GM21723 (cell line): ENCODE results near the gene TBC1D10A.

Experiments used
- ATAC-seq: cut with Tn5 transposase; IDR thresholded peaks from one replicate; pipeline ENCODE4 v1.9.1; 2021; ENCODE audit warnings: mild to moderate bottlenecking, moderate library complexity; ENCODE audit not compliant: unreplicated experiment

The TBC1D10A gene

GRCh38 chr22:30249049-30250038 is 77.4 kb downstream of the TBC1D10A start:
- no peak for ATAC-seq

DNA sequence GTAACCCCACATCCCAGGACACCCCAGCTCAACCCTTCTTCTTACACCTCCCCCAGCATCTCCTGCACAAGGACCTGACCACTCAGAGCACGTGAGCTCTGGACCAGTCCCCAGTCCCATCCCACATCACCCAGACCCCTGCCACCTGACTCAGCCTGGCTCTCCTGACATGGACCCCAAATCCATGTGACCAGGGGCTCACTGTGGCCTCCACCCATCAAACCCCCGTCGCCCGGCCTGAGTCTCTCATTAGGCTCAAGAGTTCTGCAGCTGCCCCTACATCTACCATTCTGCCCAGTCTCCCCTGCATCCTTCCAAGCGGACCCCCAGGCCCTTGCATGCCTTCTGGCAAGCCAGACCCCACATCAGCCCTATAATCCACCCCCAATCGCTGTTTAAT is 78.3 kb downstream of the TBC1D10A start:
- no peak for ATAC-seq

GRCh38 chr22:30247974-30248373 is 78.8 kb downstream of the TBC1D10A start:
- no peak for ATAC-seq

DNA sequence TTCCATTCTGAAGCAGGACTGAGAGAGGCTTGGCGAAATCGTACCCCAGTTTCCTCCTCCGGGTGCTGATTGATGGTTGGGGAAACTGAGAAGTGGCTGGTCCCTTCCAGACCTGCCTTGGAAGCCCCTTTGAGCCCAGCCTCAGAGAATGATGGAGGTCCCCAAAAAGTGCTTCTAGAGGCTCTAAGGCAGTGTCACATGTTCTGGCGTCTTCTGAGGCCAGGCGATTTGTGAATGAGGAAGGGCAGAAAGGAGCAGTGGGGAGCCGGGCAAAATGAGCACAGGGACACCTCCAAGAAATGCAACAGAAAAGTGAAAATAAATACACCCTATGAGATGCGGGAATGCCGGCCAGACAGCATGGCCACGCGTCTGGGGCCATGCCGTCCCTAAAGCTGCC is 79.2 kb downstream of the TBC1D10A start:
- ATAC-seq = no peak

- no peak for ATAC-seq
Observed at GRCh38 chr22:30246814-30247376, 79.8 kb downstream of the TBC1D10A start.

DNA sequence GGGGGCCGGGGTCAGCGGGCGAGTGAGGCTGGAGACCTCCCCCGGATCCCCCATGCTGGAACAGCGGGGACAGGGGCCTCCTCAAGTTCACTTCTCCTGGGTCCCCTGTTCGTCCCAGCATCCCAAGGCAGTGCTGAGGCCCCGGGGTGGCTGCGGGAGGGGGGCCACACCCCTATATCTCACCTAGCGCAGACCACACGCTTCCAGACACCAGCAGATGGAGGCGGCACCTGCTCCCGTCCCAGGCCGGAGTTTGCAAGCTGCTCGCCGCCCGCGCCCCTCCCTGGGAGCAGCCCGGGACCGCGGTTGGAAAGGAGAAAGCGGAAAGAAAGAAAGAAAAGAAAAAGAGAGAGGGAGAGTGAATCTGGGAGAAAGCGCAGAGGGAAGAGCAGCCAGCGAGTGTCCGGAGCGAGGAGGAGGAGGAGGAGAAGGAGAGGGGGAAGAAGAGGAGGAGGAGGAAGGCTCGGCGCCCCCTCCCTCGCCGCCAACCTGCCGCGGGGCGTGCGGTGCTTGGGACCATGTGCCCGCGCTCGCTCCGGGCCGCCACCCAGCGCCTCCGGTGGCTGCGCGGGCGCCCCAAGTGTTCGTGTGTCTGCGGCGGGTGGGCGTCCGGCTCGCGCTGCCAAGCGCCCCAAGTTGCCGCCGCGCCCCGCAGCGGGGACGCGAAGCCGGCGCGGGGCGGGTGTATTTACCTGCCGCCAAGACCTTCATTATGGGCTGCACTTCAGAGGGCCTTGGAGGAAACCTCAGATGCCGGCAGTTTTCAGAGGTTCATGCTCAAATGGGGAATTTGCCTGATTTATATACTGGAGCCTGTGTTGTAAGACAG is 80.5 kb downstream of the TBC1D10A start, which contains the start of gene LIF:
Gene LIF (minus strand): TSS at position 775 of the 829 bp plus-strand sequence. CDS start 64 bp downstream, at position 711.
- no peak for ATAC-seq

DNA sequence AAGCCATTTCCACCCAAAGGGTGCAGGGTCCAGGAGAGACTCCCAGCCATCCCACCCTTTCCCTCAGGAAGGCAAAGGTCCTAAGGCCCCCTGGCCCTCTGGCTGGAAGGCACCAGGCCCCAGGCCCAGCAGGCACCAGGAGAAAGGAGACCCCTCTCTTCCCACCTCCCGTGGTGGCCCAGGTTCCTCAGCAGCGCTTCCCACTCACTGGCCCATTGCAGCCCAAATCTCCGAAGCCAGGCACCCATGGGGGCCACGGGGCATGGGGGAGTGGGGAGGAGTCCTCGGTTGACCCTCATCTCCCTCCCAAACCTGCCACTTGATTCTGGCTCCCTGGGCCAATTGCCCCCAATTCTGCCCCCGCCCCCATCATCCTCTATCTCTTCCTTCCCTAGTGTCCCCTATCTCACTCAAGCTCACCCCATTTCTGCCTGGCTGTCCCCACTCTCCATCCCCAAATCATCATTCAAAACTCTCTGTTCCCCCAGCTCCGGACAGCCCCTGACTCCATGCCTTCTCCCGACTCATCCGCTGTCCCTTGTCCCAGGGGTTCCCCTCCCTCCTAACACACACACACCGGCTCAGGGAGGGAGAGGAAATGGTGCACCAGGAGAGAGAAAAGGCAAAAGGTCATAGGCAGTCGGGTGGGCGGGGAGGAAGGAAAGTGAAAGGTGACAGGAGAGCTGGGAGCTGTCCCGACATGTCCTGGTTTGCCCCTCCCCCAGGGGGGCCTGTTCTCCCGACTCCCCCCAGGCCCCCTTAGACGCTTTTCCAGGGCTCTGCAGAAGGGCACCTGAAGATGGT is 81.4 kb downstream of the TBC1D10A start:
- no peak for ATAC-seq

DNA sequence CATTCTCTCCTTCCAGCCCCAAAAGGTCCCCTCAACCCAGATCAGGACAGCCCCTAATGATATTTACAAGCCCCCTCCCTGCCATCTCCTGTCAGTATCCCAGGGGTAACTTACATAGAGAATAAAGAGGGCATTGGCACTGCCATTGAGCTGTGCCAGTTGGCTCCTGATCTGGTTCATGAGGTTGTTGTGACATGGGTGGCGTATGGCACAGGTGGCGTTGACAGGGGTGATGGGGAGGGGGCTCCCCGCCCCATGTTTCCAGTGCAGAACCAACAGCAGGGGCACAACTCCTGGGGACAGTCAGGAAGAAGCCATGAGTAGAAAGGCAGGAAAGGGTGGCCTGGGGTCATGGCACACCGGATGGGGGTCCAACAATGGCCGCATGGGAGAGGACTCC is 82.1 kb downstream of the TBC1D10A start:
- no peak for ATAC-seq

- no peak for ATAC-seq
Observed at GRCh38 chr22:30244066-30244465, 82.7 kb downstream of the TBC1D10A start.

- ATAC-seq = no peak
Observed at GRCh38 chr22:30243661-30244060, 83.1 kb downstream of the TBC1D10A start.
